Germinal center (tissue), 1 donor: ENCODE results near the gene DUSP9.
"Not testable (repeated sequence)": the region's sequence is repeated elsewhere in the genome, so short reads cannot be mapped to it uniquely, and the experiment has no call there.

Source experiments
- DNase-seq: peaks from one replicate; pipeline ENCODE4 v3.0.0; 2012; ENCODE audit warnings: mixed read lengths, low spot score

Gene DUSP9

DNA sequence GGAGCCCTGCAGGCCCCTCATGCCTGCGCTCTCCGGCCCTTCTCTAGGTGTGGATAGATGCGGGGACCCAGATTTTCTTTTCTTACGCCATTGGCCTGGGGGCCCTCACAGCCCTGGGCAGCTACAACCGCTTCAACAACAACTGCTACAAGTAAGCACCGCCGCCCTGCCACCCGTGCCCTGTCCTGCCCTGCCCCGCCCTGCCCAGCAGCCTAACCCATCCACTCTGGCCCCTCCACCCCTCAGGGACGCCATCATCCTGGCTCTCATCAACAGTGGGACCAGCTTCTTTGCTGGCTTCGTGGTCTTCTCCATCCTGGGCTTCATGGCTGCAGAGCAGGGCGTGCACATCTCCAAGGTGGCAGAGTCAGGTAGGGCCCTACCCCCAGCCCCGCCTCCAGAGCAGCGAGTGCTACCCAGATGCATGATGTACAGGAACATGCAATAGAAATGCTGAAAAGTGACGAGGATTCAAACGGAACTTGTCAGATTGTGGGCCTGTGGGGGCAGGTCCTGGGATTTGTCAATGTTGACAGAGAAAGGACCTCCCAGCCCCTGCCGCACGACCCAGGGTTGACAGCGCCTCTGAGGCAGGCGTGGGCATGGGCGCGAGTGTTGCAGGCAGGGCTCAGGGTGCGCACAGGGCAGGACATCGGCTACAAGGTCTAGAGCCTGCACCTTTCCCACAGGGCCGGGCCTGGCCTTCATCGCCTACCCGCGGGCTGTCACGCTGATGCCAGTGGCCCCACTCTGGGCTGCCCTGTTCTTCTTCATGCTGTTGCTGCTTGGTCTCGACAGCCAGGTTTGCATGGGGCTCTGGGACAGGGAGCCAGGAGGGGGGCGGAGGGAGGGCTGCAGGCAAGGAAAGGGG is 46.4 kb downstream of the DUSP9 start:
- DNase-seq: no peak

GRCh38 chrX:153694256-153694655 is 47.3 kb downstream of the DUSP9 start:
- not testable (repeated sequence) for DNase-seq

DNA sequence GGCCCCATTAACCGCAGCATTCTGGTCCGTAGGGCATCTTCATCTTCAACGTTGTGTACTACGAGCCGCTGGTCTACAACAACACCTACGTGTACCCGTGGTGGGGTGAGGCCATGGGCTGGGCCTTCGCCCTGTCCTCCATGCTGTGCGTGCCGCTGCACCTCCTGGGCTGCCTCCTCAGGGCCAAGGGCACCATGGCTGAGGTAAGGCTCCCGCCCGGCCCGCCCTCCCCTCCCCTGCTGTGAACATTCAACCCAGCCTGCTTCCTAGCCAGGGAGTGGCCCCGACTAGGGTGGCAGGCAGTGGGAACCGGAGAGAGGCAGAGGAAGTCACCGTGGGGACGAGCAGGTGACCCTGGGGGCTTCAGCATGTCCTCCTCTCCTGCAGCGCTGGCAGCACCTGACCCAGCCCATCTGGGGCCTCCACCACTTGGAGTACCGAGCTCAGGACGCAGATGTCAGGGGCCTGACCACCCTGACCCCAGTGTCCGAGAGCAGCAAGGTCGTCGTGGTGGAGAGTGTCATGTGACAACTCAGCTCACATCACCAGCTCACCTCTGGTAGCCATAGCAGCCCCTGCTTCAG is 47.8 kb downstream of the DUSP9 start:
- DNase-seq: no peak

DNA sequence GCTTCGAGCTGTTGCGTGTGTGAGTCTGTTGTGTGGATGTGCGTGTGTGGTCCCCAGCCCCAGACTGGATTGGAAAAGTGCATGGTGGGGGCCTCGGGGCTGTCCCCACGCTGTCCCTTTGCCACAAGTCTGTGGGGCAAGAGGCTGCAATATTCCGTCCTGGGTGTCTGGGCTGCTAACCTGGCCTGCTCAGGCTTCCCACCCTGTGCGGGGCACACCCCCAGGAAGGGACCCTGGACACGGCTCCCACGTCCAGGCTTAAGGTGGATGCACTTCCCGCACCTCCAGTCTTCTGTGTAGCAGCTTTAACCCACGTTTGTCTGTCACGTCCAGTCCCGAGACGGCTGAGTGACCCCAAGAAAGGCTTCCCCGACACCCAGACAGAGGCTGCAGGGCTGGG is 49.1 kb downstream of the DUSP9 start:
- DNase-seq: no peak

DNA sequence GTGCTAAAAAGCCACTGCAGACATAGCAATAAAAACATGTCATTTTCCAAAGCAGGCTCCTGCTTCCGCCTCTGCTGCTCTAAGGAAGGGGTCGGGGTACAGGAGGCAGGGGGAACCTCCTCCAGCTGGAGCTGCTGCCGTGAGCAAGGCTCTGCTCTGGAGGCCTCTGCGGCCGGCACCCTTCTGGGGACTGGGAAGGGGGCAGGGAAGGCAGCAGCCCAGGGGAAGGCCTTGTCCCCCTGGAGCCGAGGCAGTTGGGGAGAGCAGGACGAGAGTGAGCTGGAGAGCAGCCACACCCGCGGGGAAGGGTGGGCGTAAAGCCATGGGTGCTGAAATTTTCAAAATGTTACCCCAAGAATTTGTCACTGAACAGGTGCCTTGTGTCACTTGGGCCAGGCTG is 49.5 kb downstream of the DUSP9 start:
- not testable (repeated sequence) for DNase-seq

- not testable (repeated sequence) for DNase-seq
Measured at GRCh38 chrX:153696986-153697722, 50.2 kb downstream of the DUSP9 start.

- DNase-seq: no peak
Measured at GRCh38 chrX:153697924-153698865, 51.2 kb downstream of the DUSP9 start.

- DNase-seq: not testable (repeated sequence)
Measured at GRCh38 chrX:153699210-153699783, 52.3 kb downstream of the DUSP9 start.

DNA sequence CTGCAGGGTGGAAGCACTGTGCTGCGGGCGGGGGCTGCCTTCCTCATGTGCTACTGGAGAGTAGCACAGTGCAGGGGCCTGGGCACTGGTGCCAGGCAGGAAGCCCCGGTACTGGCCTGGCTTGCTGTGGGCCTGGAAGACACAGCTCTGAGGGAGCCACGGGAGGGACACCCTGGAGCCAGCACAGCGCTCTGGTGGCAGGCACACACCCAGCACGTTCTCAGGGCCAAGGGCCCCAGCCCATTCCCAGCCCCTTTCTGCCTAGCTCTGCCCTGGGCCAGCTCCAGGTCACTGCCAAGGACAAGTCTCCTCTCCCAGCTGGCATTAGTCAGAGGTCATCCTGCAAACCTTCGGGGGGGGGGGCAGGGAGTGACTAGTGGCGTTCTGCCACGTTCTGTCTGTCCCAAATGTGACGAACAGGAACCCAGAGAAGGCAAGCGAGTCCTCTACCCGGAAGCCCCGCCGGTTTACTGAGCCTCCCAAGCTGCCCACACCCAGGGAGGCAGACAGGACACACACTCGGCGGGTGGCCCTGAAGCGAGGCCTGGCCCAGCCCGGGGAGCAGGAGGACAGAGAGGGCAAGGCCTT is 52.9 kb downstream of the DUSP9 start:
- not testable (repeated sequence) for DNase-seq

GRCh38 chrX:153700376-153700945 is 53.5 kb downstream of the DUSP9 start:
- DNase-seq: no peak
